ENCODE measurements around the gene RBM23.

Gene RBM23

DNA sequence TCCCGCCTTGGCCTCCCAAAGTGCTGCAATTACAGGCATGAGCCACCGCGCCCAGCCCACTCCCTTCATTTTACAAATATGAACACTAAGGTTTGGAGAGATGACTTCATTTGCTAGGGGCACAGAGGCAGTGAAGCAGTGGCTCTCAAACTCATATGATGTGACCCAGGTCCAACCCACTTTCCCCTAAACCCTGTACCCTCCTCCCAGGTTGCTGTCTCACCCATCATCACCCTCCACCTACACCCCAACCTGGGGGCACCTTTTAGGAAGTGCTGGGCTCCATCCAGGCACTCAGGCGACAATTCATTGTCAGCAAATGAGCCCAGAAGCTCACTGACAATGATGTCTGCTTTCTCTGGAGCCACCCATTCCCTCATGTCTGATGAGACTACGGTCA lies 4.8 kb upstream of the RBM23 start:
- H3F3A ChIP-seq (ENCODE audit: insufficient read depth, low read length): 0 out of 2 replicates have a peak, but pooled peaks cover 3% of the 10 kb centered on the region
- TF ChIP-seq CTCF (IDR thresholded peaks at IDR 0.05; ENCODE audit: low read length) (no peak), EZH2 (IDR thresholded peaks at IDR 0.05; ENCODE audit: borderline replicate concordance, low read length) (no peak)
- H3K79me2 ChIP-seq (ENCODE audit: insufficient read depth, low read length): peaks cover 10% of the 10 kb centered on the region
- no peaks in the 10 kb centered on the region for H3K9me2 ChIP-seq (ENCODE audit: low read depth, low read length)
- peaks cover 72% of the 10 kb centered on the region for H3K36me3 ChIP-seq (ENCODE audit: insufficient read depth, low read length)
- no peak overlapping the region for H3K27ac ChIP-seq (ENCODE audit: low read depth, low read length, poor library complexity, severe bottlenecking)
- no peak overlapping the region for H3K9ac ChIP-seq (ENCODE audit: low read length)
- peaks cover 39% of the 10 kb centered on the region for H3K4me1 ChIP-seq (ENCODE audit: insufficient read depth, low read length, severe bottlenecking)
- no peak overlapping the region for H3K4me3 ChIP-seq (ENCODE audit: low read depth, low read length, poor library complexity, severe bottlenecking)
- no peak overlapping the region for H2AFZ ChIP-seq (ENCODE audit: low read length)
- no peaks in the 10 kb centered on the region for H3K9me3 ChIP-seq (ENCODE audit: low read length)
- H3K4me2 ChIP-seq (ENCODE audit: low read length): no peak overlapping the region
- no peaks in the 10 kb centered on the region for H4K20me1 ChIP-seq (ENCODE audit: insufficient read depth, low read length)
- H3K27me3 ChIP-seq (ENCODE audit: insufficient read depth, low read length): no peaks in the 10 kb centered on the region

- no peak overlapping the region for H3K4me3 ChIP-seq (ENCODE audit: low read depth, low read length, poor library complexity, severe bottlenecking)
- no peak overlapping the region for H3K4me2 ChIP-seq (ENCODE audit: low read length)
- H3K27ac ChIP-seq (ENCODE audit: low read depth, low read length, poor library complexity, severe bottlenecking): no peak overlapping the region
Observed at GRCh38 chr14:22922294-22922693, 3.3 kb upstream of the RBM23 start.

GRCh38 chr14:22920697-22921096 lies 1.7 kb upstream of the RBM23 start:
- Histone ChIP-seq H3K4me2 (ENCODE audit: low read length) (no peak overlapping the region), H3K4me1 (ENCODE audit: insufficient read depth, low read length, severe bottlenecking) (peaks cover 32% of the 10 kb centered on the region), H4K20me1 (ENCODE audit: insufficient read depth, low read length) (no peaks in the 10 kb centered on the region), H3K27me3 (ENCODE audit: insufficient read depth, low read length) (no peaks in the 10 kb centered on the region), H3K9ac (ENCODE audit: low read length) (no peak overlapping the region), H3K9me3 (ENCODE audit: low read length) (no peaks in the 10 kb centered on the region), H3K36me3 (ENCODE audit: insufficient read depth, low read length) (peaks cover 69% of the 10 kb centered on the region), H3K4me3 (ENCODE audit: low read depth, low read length, poor library complexity, severe bottlenecking) (no peak overlapping the region), H3K79me2 (ENCODE audit: insufficient read depth, low read length) (peaks cover 30% of the 10 kb centered on the region), H2AFZ (ENCODE audit: low read length) (no peak overlapping the region), H3K27ac (ENCODE audit: low read depth, low read length, poor library complexity, severe bottlenecking) (no peak overlapping the region), H3F3A (ENCODE audit: insufficient read depth, low read length) (0 out of 2 replicates have a peak, but pooled peaks cover 3% of the 10 kb centered on the region), H3K9me2 (ENCODE audit: low read depth, low read length) (no peaks in the 10 kb centered on the region)
- TF ChIP-seq EZH2 (IDR thresholded peaks at IDR 0.05; ENCODE audit: borderline replicate concordance, low read length) (no peak), CTCF (IDR thresholded peaks at IDR 0.05; ENCODE audit: low read length) (no peak)

More at GRCh38 chr14:22922294-22922693, 3.3 kb upstream of the RBM23 start:
- Histone ChIP-seq H3K9me3 (ENCODE audit: low read length) (no peaks in the 10 kb centered on the region), H3K36me3 (ENCODE audit: insufficient read depth, low read length) (peaks cover 70% of the 10 kb centered on the region), H3K27me3 (ENCODE audit: insufficient read depth, low read length) (no peaks in the 10 kb centered on the region), H3F3A (ENCODE audit: insufficient read depth, low read length) (0 out of 2 replicates have a peak, but pooled peaks cover 3% of the 10 kb centered on the region), H4K20me1 (ENCODE audit: insufficient read depth, low read length) (no peaks in the 10 kb centered on the region), H2AFZ (ENCODE audit: low read length) (no peak overlapping the region), H3K4me1 (ENCODE audit: insufficient read depth, low read length, severe bottlenecking) (peaks cover 32% of the 10 kb centered on the region), H3K9ac (ENCODE audit: low read length) (no peak overlapping the region), H3K79me2 (ENCODE audit: insufficient read depth, low read length) (peaks cover 14% of the 10 kb centered on the region), H3K9me2 (ENCODE audit: low read depth, low read length) (no peaks in the 10 kb centered on the region)
- TF ChIP-seq CTCF (IDR thresholded peaks at IDR 0.05; ENCODE audit: low read length) (no peak), EZH2 (IDR thresholded peaks at IDR 0.05; ENCODE audit: borderline replicate concordance, low read length) (no peak)
